ENCODE measurements around the gene CCNK.
A peak's percentile ranks its signal among the peaks of the same experiment; 100 is the strongest.

CCNK gene

DNA sequence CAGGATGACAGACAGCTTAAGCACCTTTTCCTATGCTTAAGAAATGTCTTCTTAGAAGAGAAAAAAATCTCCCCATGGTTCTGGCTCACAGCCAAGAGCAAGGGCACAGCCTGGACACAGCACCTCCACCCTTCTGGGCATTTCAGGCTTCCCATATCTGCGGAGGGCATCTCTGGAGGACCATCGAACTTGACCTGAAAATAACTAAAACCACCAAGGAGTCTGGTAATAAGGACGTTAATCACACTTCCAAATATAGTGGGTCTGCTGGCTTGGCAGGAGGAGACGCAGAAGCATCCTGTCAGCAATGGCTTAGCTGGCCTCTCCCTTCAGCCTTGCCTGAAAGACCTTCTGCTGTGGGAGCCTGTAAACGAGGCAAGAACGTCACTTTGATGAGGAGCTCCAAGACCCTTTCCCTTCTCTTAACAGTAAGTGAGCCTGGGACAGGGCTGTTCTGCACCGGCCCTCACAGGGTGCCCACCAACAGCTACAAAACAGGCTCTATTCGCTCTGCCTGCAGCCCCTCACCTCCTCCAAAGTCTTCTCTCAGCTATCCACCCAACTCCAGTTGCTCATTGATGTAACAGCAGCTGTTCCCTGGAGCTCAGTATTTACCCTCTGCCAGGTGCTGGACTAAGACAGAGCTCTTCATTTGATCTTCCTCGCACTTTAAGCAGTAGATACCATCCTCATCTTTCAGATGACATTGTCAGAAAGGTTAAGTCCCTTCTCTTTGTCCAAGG, 13.7 kb upstream of the CCNK start:
- DNase-seq: no peak

GRCh38 chr14:99468081-99468480, 13.1 kb upstream of the CCNK start:
- DNase-seq: no peak

GRCh38 chr14:99468836-99469592, 12.2 kb upstream of the CCNK start:
- DNase-seq: no peak

GRCh38 chr14:99471731-99472130, 9.5 kb upstream of the CCNK start:
- DNase-seq: no peak

DNA sequence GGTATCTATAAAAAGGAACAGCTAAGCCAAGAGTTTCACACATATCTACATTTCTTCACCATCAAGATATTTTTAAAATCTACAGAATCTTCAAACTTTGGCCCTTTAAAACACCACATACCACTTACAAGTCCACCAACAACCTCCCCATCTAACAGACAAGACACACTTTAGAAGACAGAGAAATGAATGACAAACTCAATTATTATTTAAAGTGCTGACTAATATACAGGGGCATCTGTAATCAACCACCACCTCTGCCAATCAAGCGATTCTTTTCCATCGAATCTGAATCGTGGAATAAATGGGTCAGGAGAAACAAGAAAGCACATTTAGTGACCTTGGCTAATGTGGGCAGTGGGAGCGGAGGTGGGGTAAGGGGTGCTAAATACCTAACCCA, 8.3 kb upstream of the CCNK start:
- DNase-seq: no peak

GRCh38 chr14:99473458-99473857, 7.8 kb upstream of the CCNK start:
- DNase-seq: no peak

DNA sequence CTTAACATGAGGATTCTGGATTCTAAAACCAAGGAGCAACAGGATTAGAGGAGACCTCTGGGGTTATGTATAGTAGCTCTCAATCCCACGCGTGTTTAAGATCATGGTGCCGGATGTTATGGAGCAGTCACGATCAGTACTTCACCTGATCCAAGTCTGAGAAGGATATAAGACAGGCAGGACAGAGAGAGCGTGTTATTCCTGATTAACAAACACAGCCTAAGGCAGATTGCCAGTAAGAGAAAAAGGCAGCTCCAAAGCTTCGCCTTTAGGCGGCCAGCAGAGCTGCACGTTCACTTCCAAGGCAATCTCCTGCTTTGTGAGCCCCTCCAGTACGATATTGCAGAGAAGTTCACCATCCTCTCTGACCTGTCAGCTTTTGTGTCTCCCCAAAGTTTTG, 6.0 kb upstream of the CCNK start:
- DNase-seq: no peak

GRCh38 chr14:99475660-99476059, 5.5 kb upstream of the CCNK start:
- DNase-seq: no peak

DNA sequence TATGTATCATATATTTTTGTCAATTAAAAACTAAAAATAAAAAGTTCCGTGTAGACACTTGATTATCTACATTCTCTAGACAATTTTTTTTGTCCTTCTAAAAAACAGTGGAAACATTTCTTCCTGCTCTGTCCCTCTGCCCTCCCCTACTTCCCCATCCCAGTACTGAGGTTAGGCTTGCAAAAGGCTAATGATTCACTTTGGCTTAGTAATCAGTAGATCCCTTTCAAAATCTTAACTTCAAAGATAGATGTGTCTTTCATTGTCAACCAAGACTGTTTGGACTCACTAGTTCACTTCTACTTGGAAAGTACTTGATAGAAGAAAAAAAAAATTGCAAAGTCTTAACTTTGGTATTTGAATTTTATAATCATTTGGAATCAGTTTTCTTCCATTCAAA, 4.3 kb upstream of the CCNK start:
- DNase-seq: no peak

GRCh38 chr14:99478128-99478527, 3.1 kb upstream of the CCNK start:
- DNase-seq: no peak

DNA sequence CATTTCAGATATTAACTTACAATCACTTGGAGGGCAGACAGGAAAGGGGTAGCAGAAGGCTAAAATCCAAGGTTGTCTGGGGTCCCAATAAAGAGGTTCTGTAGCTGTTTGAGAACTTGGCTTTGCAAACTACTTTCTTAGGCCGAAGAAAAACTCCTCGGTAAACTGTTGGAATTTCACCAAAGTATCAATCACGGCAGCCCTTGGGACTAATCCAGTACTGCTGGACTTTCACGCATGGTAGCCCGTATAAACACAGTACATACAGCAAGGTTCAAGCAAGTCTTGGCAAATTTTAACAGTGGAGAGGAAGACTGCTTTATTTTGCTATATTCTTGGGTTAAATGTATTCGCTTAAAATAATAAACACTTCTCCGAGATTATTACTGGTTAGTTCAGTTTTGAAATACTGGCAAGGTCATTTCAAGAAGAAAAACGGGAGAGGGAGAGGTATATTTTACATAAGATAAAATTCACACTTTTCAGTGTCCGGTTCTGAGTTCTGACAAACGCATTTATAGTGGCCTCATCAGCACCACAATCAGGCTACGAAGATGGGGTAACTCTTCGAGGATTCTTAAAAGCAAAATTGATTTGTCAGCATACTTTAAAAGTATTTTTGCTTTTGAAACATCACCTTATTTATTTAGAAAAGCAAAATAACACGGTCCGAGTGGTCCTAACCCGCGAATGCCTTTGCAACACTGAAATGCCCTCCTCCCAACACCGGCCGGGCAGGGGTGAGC, 1.9 kb upstream of the CCNK start:
- no peak for DNase-seq

- peak; percentile 45 for DNase-seq
Measured at GRCh38 chr14:99479906-99480869, 1.0 kb upstream of the CCNK start, which contains the start of gene SETD3. Gene SETD3, minus strand, starts transcription at chr14:99480859. Its CDS starts 15,054 bp downstream, at chr14:99465805.

- no peak for DNase-seq
Measured at GRCh38 chr14:99481745-99482099, 513 bp downstream of the CCNK start.

DNA sequence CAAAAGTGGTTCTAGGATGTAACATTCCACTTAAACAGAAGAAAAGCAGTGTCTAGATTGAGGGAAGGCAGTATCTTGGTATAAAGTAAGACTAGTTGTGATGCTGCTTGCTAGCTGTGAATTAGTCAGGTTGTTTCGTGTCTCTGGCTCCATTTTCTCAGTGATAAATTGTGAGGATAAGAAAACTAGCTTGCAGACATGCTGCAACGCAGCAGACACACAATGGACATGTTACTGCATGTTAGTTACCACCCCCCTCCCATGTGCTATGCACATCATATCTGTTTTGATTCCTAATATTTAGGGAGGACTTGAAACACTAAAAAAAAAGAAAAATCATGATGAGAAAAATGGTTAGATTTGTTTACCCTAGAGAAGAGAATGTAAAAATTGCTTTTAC, 2.9 kb downstream of the CCNK start:
- no peak for DNase-seq

DNA sequence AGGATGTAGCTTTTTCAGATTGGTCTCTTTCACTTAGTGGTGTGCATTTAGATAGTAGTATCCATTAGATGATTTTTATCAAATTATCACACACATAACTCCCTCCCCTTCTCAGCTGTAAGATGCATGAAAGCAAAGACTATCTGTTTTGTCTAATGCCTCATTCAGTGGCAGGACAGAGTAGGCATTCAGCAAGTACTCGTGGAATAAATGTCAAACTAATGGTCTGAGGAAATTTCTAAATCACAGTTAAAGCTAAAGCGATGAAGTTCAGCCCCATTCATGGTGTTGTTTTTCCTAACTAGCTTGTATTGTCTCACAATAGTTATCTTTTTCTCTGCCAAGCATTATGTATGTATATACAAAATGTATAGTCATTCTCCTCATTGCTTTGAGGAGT, 16.1 kb downstream of the CCNK start:
- no peak for DNase-seq

DNA sequence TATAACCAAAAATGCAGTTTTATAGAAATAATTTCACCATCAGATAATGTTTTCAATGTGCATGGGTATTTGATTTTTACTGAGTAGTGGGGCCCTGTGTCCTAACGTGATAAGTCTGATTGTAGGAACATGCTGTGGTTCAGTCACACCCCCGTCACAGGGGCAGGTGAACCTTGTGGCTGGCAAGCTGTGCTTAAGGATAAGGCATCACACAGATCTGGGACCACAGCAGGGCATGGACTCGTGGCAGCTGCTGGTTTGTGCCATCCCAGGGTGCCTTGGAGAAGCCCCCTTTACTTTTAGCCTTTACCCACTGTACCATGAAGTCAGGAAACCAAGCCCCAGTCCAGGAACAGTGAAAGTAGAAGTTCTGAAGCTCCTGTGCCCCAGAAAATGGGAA, 16.7 kb downstream of the CCNK start:
- no peak for DNase-seq

DNA sequence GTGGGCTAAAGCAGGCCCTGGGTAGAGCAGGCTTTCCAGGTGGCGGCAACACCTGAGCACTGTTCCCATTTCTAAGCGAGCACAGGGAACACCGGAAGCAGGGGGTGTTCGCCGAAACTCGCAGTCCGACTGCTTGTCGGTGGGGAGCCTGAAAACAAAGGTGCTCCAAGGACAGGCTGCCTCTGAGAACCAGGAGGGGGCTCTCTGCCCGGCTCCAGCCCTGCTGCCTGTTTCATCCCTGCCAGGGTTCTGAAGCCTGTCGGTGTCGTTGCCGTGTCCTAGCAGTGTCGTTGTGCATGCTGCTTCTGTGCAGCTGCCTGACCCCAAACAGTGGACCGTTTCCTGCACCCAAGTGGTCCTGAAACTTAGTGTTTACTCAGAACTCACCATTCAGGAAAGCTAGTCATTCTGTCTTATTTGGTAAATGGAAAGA, 21.8 kb downstream of the CCNK start:
- no peak for DNase-seq

DNA sequence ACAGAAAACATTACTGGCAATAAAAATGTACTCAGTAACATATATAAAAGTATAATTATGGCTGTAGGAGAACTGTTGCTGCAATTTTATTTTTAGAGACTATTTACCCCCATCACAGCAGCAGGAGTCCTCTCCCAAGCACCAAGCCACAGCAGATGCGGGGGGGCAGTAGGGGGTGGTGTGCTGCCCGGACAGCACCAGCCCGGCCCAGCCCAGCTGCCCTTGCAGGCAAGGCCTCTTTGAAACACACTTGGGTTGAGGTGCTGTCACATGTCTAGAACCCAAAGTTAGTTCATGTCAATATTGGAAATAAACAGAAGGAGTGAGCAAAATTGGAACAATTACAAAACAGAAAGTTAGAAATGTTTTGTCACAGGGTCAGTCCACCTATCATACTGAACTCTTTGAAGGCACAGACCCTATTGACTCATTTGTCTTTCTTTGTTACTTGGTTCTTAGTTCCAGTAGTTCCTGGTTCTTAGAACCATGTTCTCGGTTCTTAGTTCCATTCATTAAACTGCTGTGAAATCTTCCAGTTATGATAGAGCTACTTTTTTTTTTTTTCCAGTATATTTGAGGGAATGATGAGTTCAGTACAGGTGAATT, 22.7 kb downstream of the CCNK start:
- no peak for DNase-seq

DNA sequence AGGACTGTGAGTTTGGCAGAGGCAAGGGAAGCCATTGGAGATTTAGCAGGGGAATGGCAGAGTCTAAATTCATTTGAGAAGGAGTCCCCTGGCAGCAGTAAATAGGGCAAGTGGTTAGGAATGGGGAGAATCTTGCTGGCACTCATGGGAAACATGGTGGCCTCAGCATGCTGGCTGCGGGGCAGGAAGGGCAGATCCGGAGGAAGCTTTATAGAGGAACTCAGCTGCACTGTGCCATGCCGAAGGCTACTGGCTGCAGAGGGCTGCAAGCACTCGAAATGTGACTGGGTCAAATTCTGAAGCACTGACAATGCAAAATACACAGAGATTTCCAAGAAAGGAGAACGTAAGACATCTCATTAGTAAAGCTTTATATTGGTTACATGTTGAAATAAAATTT, 23.9 kb downstream of the CCNK start:
- DNase-seq: no peak

- DNase-seq: no peak
Measured at GRCh38 chr14:99506276-99506675, 25.1 kb downstream of the CCNK start.

DNA sequence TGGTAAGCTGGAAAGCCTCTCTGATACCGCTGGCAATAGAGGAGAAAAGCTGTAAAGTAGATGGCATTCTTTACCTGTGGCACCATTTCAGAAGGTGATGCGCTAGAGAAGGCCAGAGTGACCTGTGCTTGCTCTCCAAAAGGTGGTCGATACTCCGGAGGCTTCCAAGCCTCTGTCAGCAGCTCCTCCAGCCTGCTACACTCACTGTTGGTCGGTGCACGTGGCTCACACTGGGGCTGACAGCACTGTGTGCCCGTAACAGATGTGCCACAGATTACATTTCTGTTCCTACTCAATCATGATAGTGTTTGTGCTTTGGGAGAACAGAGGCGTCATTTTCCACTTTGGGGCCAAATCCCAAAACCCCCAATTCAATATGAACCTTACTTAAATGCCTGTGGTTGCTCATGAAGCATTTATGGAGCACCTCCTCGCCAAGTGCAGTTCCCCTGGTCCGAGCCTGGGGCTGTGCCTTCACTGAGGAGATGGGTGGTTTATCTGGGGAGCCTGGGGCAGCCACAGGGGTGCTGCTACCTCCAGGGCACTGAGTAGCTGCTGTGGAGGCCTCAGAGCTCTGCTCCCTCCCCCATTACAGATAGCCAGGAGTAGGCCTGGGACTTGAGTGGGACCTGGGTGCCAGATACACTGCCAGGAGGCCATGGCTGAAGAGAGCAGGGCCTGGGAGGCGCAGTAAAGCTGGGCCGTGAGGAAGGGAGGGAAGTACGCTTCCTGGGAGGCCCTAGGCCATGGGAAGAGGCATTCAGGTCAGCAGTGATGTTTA, 26.8 kb downstream of the CCNK start:
- DNase-seq: no peak
